ENCODE measurements around the gene AGTR1.

AGTR1 gene

GRCh38 chr3:148758303-148758884 lies 60.7 kb downstream of the AGTR1 start:
- no peak overlapping the region for H3K4me3 ChIP-seq (ENCODE audit: low read depth, low read length)
- H3K9me3 ChIP-seq (ENCODE audit: control insufficient read depth, low read length), result no peaks in the 10 kb centered on the region
- H3K36me3 ChIP-seq (ENCODE audit: control insufficient read depth, insufficient read depth, low read length), result no peaks in the 10 kb centered on the region
- H3K79me2 ChIP-seq, result no peaks in the 10 kb centered on the region
- H3K9ac ChIP-seq, result no peak overlapping the region
- no peak overlapping the region for H3K4me2 ChIP-seq (ENCODE audit: low read length)
- H3K27me3 ChIP-seq (ENCODE audit: control insufficient read depth, insufficient read depth, low read length), result no peaks in the 10 kb centered on the region
- H3K27ac ChIP-seq, result no peak overlapping the region
- TF ChIP-seq CTCF (IDR thresholded peaks at IDR 0.05), result no peak
- no peak overlapping the region for H2AFZ ChIP-seq
- no peaks in the 10 kb centered on the region for H3K4me1 ChIP-seq

GRCh38 chr3:148759430-148759829 lies 61.7 kb downstream of the AGTR1 start:
- Histone ChIP-seq H3K4me3 (ENCODE audit: low read depth, low read length) (no peak overlapping the region), H3K36me3 (ENCODE audit: control insufficient read depth, insufficient read depth, low read length) (no peaks in the 10 kb centered on the region), H3K9ac (no peak overlapping the region), H3K79me2 (no peaks in the 10 kb centered on the region), H3K27me3 (ENCODE audit: control insufficient read depth, insufficient read depth, low read length) (no peaks in the 10 kb centered on the region), H2AFZ (no peak overlapping the region), H3K4me2 (ENCODE audit: low read length) (no peak overlapping the region), H3K27ac (no peak overlapping the region), H3K4me1 (no peaks in the 10 kb centered on the region), H3K9me3 (ENCODE audit: control insufficient read depth, low read length) (no peaks in the 10 kb centered on the region)
- no peak for TF ChIP-seq CTCF (IDR thresholded peaks at IDR 0.05)

DNA sequence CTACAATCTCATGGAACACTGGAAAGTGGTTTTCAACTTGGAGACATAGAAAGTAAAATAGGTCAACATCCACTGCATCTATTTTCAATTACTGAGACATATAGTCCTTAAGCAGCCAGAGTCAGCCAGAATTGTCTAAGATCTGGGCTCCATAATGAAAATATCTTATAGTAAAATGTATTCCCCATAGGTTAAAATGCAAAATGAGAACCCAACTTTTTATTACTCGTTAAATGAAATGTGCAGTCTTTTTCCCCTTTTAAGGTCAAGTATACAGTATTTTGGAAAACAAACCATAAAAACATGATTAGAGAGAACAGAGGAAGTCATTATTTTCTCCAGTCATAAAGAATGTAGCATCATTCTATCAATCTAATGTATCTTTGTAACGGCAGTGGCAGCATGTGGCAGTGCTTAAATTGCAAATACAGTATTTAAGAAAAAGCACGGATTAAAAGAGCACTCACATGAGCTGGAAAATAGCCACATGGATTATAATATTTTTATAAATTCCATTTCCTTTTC lies 65.5 kb downstream of the AGTR1 start:
- no peak overlapping the region for H3K4me3 ChIP-seq (ENCODE audit: low read depth, low read length)
- TF ChIP-seq CTCF (IDR thresholded peaks at IDR 0.05), result no peak
- H3K4me2 ChIP-seq (ENCODE audit: low read length), result no peak overlapping the region
- no peaks in the 10 kb centered on the region for H3K79me2 ChIP-seq
- H3K4me1 ChIP-seq, result no peaks in the 10 kb centered on the region
- H3K27me3 ChIP-seq (ENCODE audit: control insufficient read depth, insufficient read depth, low read length), result no peaks in the 10 kb centered on the region
- H3K36me3 ChIP-seq (ENCODE audit: control insufficient read depth, insufficient read depth, low read length), result no peaks in the 10 kb centered on the region
- H3K9ac ChIP-seq, result no peak overlapping the region
- no peak overlapping the region for H2AFZ ChIP-seq
- no peaks in the 10 kb centered on the region for H3K9me3 ChIP-seq (ENCODE audit: control insufficient read depth, low read length)
- H3K27ac ChIP-seq, result no peak overlapping the region

DNA sequence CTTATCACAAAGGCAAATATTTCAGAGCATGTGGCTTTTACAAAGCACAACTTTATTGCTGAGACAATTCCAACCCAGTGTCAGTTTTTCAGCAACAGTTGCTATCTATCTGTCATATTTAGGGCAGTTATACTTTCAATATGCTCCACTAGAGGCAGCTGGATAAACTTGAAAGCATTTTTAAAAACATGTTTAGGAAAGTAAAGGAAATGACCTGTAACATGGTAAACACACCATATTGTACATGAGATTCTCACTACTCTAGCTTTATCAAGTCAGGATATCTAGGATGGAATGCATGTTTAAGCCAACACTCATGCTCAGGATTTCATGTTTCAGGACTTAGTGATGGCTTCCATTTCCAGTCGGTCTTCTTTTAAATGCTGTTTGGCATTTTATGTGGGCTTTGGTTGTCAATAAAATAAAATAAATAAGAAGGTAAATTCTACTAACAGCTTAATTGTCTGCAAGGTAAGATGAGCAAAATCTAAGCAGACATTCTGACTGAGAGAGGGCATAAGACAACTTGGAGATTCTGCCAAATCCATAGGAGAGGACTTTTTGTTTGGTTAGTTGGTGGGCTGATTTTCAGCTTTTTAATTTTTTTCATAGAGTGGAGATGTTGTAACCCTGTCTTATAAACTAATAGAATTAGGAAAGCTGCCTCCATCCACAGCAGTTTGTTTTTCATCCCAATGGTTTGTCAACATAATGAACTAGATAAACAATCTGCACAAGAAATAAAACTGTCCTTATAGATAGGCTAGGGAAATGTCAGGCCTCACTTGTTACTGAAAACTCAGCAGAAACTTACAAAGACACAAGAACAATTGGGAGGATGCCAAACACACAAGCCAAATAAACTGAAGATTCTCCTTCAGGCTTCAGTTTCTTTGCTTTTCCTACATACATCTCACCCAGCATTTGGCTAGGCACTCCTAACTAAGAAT lies 66.6 kb downstream of the AGTR1 start:
- no peaks in the 10 kb centered on the region for H3K9me3 ChIP-seq (ENCODE audit: control insufficient read depth, low read length)
- H3K27ac ChIP-seq, result no peak overlapping the region
- H3K79me2 ChIP-seq, result no peaks in the 10 kb centered on the region
- H3K4me2 ChIP-seq (ENCODE audit: low read length), result no peak overlapping the region
- no peaks in the 10 kb centered on the region for H3K36me3 ChIP-seq (ENCODE audit: control insufficient read depth, insufficient read depth, low read length)
- no peak for TF ChIP-seq CTCF (IDR thresholded peaks at IDR 0.05)
- H2AFZ ChIP-seq, result no peak overlapping the region
- H3K4me1 ChIP-seq, result no peaks in the 10 kb centered on the region
- no peak overlapping the region for H3K4me3 ChIP-seq (ENCODE audit: low read depth, low read length)
- H3K27me3 ChIP-seq (ENCODE audit: control insufficient read depth, insufficient read depth, low read length), result no peaks in the 10 kb centered on the region
- H3K9ac ChIP-seq, result no peak overlapping the region
